ENCODE measurements around the gene TMEFF2. TPM values are rescaled to one million over a fixed set of nuclear protein-coding genes. Genes with fewer than 3 reads are reported as not detected.

The TMEFF2 gene
- total and polyA plus RNA-seq, 2 of the 4 experiments (the other 2 are of a cell fraction), result 1.3 to 3.0 TPM

DNA sequence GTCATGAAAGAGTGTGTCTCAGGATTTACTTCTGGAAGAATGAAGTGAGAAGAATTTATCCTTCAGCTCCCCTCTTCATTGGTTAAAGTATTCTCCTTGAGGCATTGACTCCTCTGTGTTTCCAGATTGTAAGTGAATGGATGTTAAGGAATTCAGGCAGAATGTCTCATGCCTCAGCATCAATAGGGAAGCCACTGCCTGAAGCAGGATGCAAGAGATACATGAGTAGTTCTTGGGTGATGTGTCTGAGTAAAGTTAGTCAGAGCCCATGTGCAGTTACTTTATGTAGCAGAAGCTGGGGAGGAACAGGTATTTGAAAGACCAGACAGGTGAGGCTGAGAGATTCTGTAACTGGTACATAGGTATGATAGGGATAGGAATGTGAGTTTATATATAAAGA, 34.0 kb upstream of the TMEFF2 start:
- H2BK20ac ChIP-seq (ENCODE audit: low read depth, low read length), result no peak overlapping the region
- no peaks in the 10 kb centered on the region for H4K20me1 ChIP-seq (ENCODE audit: insufficient read depth, low read length)
- H2AK5ac ChIP-seq (ENCODE audit: low read depth, low read length), result no peak overlapping the region
- no TSS peak for BruUV-seq (replicated peaks)
- no peaks in the 10 kb centered on the region for H3K9me1 ChIP-seq (ENCODE audit: insufficient read depth, low read length)
- no peak overlapping the region for H3K9ac ChIP-seq (ENCODE audit: low read depth, low read length)
- no peaks in the 10 kb centered on the region for H3K9me3 ChIP-seq (ENCODE audit: control insufficient read depth, insufficient read depth, low read length)
- H3K14ac ChIP-seq (replicated peaks; ENCODE audit: low read depth, low read length), result no peak overlapping the region
- H3K27ac ChIP-seq (ENCODE audit: insufficient read depth, low read length), result no peak overlapping the region
- no peaks in the 10 kb centered on the region; the same call in 1 of the 2 replicates for H3K4me1 ChIP-seq (ENCODE audit: control insufficient read depth, insufficient read depth, low read length)
- TF ChIP-seq MAZ (IDR thresholded peaks at IDR 0.05; ENCODE audit: borderline replicate concordance, low read depth, low read length), result no peak
- no peak for TF ChIP-seq RFX5 (IDR thresholded peaks at IDR 0.05; ENCODE audit: low read depth, low read length)
- TF ChIP-seq CHD1 (IDR thresholded peaks at IDR 0.05; ENCODE audit: low read depth, low read length), result no peak
- no peak for TF ChIP-seq RAD21 (IDR thresholded peaks at IDR 0.05; ENCODE audit: low read length)
- no peak for TF ChIP-seq SMC3 (IDR thresholded peaks at IDR 0.05; ENCODE audit: low read depth, low read length)
- TF ChIP-seq BHLHE40 (IDR thresholded peaks at IDR 0.05; ENCODE audit: low read depth, low read length), result no peak
- TF ChIP-seq ELK1 (IDR thresholded peaks at IDR 0.05; ENCODE audit: borderline replicate concordance, low read depth, low read length), result no peak
- no peak for TF ChIP-seq RCOR1 (IDR thresholded peaks at IDR 0.05; ENCODE audit: insufficient replicate concordance, low read length)
- no peak for TF ChIP-seq POLR2A (IDR thresholded peaks at IDR 0.05; ENCODE audit: low read depth, low read length)
- no peak for TF ChIP-seq MXI1 (IDR thresholded peaks at IDR 0.05; ENCODE audit: borderline replicate concordance, low read depth, low read length)
- TF ChIP-seq CTCF (conservative IDR thresholded peaks at IDR 0.05; ENCODE audit: low read depth, low read length), result no peak
- no peak for TF ChIP-seq MAFK (IDR thresholded peaks at IDR 0.05; ENCODE audit: low read depth, low read length)
- no peak for TF ChIP-seq FOS (IDR thresholded peaks at IDR 0.05; ENCODE audit: low read depth, low read length)
- TF ChIP-seq NFE2L2 (IDR thresholded peaks at IDR 0.05; ENCODE audit: low read depth, low read length), result no peak
- TF ChIP-seq, protein P1, sequence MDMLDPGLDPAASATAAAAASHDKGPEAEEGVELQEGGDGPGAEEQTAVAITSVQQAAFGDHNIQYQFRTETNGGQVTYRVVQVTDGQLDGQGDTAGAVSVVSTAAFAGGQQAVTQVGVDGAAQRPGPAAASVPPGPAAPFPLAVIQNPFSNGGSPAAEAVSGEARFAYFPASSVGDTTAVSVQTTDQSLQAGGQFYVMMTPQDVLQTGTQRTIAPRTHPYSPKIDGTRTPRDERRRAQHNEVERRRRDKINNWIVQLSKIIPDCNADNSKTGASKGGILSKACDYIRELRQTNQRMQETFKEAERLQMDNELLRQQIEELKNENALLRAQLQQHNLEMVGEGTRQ (IDR thresholded peaks at IDR 0.05; ENCODE audit: low read depth, low read length), result no peak
- no peak for TF ChIP-seq CEBPB (IDR thresholded peaks at IDR 0.05; ENCODE audit: low read depth, low read length)
- H3K18ac ChIP-seq (ENCODE audit: low read depth, low read length), result no peak overlapping the region
- no peak overlapping the region for H3K4me2 ChIP-seq (ENCODE audit: low read depth, low read length)
- H3K27me3 ChIP-seq (ENCODE audit: control insufficient read depth, insufficient read depth, low read length), result no peaks in the 10 kb centered on the region
- H3K4ac ChIP-seq (ENCODE audit: low read depth, low read length), result no peak overlapping the region
- H2BK5ac ChIP-seq (ENCODE audit: low read depth, low read length, poor library complexity, severe bottlenecking), result no peak overlapping the region
- no peak overlapping the region for H3K56ac ChIP-seq (ENCODE audit: extremely low read depth, insufficient read depth, low read length)
- H4K5ac ChIP-seq (ENCODE audit: low read depth, low read length), result no peak overlapping the region
- H2AK9ac ChIP-seq (replicated peaks; ENCODE audit: low read depth, low read length, poor library complexity), result no peak overlapping the region
- dilution Hi-C loops (cut with HindIII; ENCODE audit: low sequenced_read_pairs, unreplicated experiment), result no loop called here
- H2BK15ac ChIP-seq (ENCODE audit: low read depth, low read length), result no peak overlapping the region
- no peak overlapping the region for H4K8ac ChIP-seq (ENCODE audit: low read depth in 2 of 2, low read length in 2 of 2)
- in situ Hi-C loops (cut with MboI; ENCODE audit: low sequenced_read_pairs), result no loop called here
- no peaks in the 10 kb centered on the region for H3K79me1 ChIP-seq (ENCODE audit: low read depth in 1 of 2, low read length in 2 of 2)
- no peak overlapping the region for H3K23ac ChIP-seq (ENCODE audit: low read depth, low read length)
- ChIA-PET CTCF (no interaction called here), POLR2A (ENCODE audit: unreplicated experiment) (no interaction called here)
- DNase-seq (peak; percentile 65), ATAC-seq (ENCODE audit: low read depth) (no peak; the same call in 1 of the 2 replicates)
- H3K4me3 ChIP-seq (ENCODE audit: insufficient read depth, low read depth, low read length), result no peak overlapping the region
- no peak overlapping the region for H2BK120ac ChIP-seq (ENCODE audit: low read depth, low read length)
- H3K36me3 ChIP-seq (ENCODE audit: control insufficient read depth, insufficient read depth, low read length), result no peaks in the 10 kb centered on the region
- intact Hi-C loops (cut with micrococcal nuclease), result no loop called here
- H4K91ac ChIP-seq (ENCODE audit: insufficient read depth, low read depth, low read length), result no peak overlapping the region
- H2AFZ ChIP-seq (replicated peaks; ENCODE audit: low read length, poor library complexity), result no peak overlapping the region

Data from IMR-90 (cell line).